ENCODE data around the gene RNF144A. TPM values are rescaled to one million over a fixed set of nuclear protein-coding genes. Genes with fewer than 3 reads are reported as not detected.
"Not testable (repeated sequence)": the region's sequence is repeated elsewhere in the genome, so short reads cannot be mapped to it uniquely, and the experiment has no call there.

The RNF144A gene
- total RNA-seq, 1 donor from 2014 or later: 11.3 TPM

- no peak for DNase-seq (ENCODE audit: low read depth in 2 of 2)
Observed at GRCh38 chr2:6927753-6928152, 10.5 kb downstream of the RNF144A start.

- no peak for DNase-seq (ENCODE audit: low read depth in 2 of 2)
Observed at GRCh38 chr2:6928452-6928851, 11.2 kb downstream of the RNF144A start.

GRCh38 chr2:6929196-6929819 lies 12.1 kb downstream of the RNF144A start:
- no peak for DNase-seq (ENCODE audit: low read depth in 2 of 2)

- DNase-seq (ENCODE audit: low read depth in 2 of 2): no peak
Observed at GRCh38 chr2:6930923-6931647, 13.9 kb downstream of the RNF144A start.

- no peak for DNase-seq (ENCODE audit: low read depth in 2 of 2)
Observed at GRCh38 chr2:6931753-6932152, 14.5 kb downstream of the RNF144A start.

GRCh38 chr2:6932206-6932605 lies 15.0 kb downstream of the RNF144A start:
- DNase-seq (ENCODE audit: low read depth in 2 of 2): no peak

- DNase-seq (ENCODE audit: low read depth in 2 of 2): no peak
Observed at GRCh38 chr2:6932828-6933227, 15.6 kb downstream of the RNF144A start.

- no peak for DNase-seq (ENCODE audit: low read depth in 2 of 2)
Observed at GRCh38 chr2:6933911-6934310, 16.7 kb downstream of the RNF144A start.

- no peak for DNase-seq (ENCODE audit: low read depth in 2 of 2)
Observed at GRCh38 chr2:6934345-6934744, 17.1 kb downstream of the RNF144A start.

- DNase-seq (ENCODE audit: low read depth in 2 of 2): no peak
Observed at GRCh38 chr2:6934758-6935651, 17.8 kb downstream of the RNF144A start.

GRCh38 chr2:6935652-6936020 lies 18.4 kb downstream of the RNF144A start:
- DNase-seq (ENCODE audit: low read depth in 2 of 2): not testable (repeated sequence)

- no peak for DNase-seq (ENCODE audit: low read depth in 2 of 2)
Observed at GRCh38 chr2:6937157-6937556, 19.9 kb downstream of the RNF144A start.

GRCh38 chr2:6937582-6937981 lies 20.4 kb downstream of the RNF144A start:
- no peak for DNase-seq (ENCODE audit: low read depth in 2 of 2)

- no peak for DNase-seq (ENCODE audit: low read depth in 2 of 2)
Observed at GRCh38 chr2:6939071-6939470, 21.9 kb downstream of the RNF144A start.

- no peak for DNase-seq (ENCODE audit: low read depth in 2 of 2)
Observed at GRCh38 chr2:6940820-6941219, 23.6 kb downstream of the RNF144A start.

GRCh38 chr2:6941299-6942046 lies 24.3 kb downstream of the RNF144A start:
- DNase-seq (ENCODE audit: low read depth in 2 of 2): no peak

GRCh38 chr2:6942848-6943247 lies 25.6 kb downstream of the RNF144A start:
- no peak for DNase-seq (ENCODE audit: low read depth in 2 of 2)

GRCh38 chr2:6943523-6943922 lies 26.3 kb downstream of the RNF144A start:
- no peak for DNase-seq (ENCODE audit: low read depth in 2 of 2)

GRCh38 chr2:6943971-6944370 lies 26.8 kb downstream of the RNF144A start:
- no peak for DNase-seq (ENCODE audit: low read depth in 2 of 2)

- no peak for DNase-seq (ENCODE audit: low read depth in 2 of 2)
Observed at GRCh38 chr2:6944555-6944954, 27.3 kb downstream of the RNF144A start.

GRCh38 chr2:6945087-6945813 lies 28.0 kb downstream of the RNF144A start:
- no peak for DNase-seq (ENCODE audit: low read depth in 2 of 2)
